GM19468 (cell line): ENCODE measurements around the gene NRIP1.

Experiments used
- ATAC-seq: cut with Tn5 transposase; IDR thresholded peaks from one replicate; pipeline ENCODE4 v1.9.1; 2021; ENCODE audit warnings: mild to moderate bottlenecking, moderate library complexity, moderate number of reproducible peaks; ENCODE audit not compliant: unreplicated experiment; ENCODE audit errors: extremely low read depth

NRIP1 gene

GRCh38 chr21:15065392-15066122, 757 bp upstream of the NRIP1 start:
- peak; percentile 3 for ATAC-seq

- ATAC-seq: no peak
These were observed 805 bp downstream of the NRIP1 start for GRCh38 chr21:15063814-15064575.

GRCh38 chr21:15063081-15063813, 1.6 kb downstream of the NRIP1 start:
- no peak for ATAC-seq

- no peak for ATAC-seq
These were observed 2.2 kb downstream of the NRIP1 start for GRCh38 chr21:15062606-15062965.

- no peak for ATAC-seq
These were observed 2.8 kb downstream of the NRIP1 start for GRCh38 chr21:15061747-15062605.

- no peak for ATAC-seq
These were observed 3.5 kb downstream of the NRIP1 start for GRCh38 chr21:15061279-15061678.

GRCh38 chr21:15060543-15061175, 4.1 kb downstream of the NRIP1 start:
- ATAC-seq: no peak

GRCh38 chr21:15059397-15059796, 5.4 kb downstream of the NRIP1 start:
- ATAC-seq: no peak

GRCh38 chr21:15058854-15059263, 5.9 kb downstream of the NRIP1 start:
- ATAC-seq: no peak

- no peak for ATAC-seq
These were observed 7.5 kb downstream of the NRIP1 start for GRCh38 chr21:15057285-15057684.

GRCh38 chr21:15054606-15055239, 10.1 kb downstream of the NRIP1 start:
- ATAC-seq: no peak

GRCh38 chr21:15054089-15054488, 10.7 kb downstream of the NRIP1 start:
- ATAC-seq: no peak

GRCh38 chr21:15053500-15053899, 11.3 kb downstream of the NRIP1 start:
- no peak for ATAC-seq

GRCh38 chr21:15052459-15052763, 12.4 kb downstream of the NRIP1 start:
- no peak for ATAC-seq

GRCh38 chr21:15051644-15052458, 12.9 kb downstream of the NRIP1 start:
- ATAC-seq: peak; percentile 55

- ATAC-seq: no peak
These were observed 14.0 kb downstream of the NRIP1 start for GRCh38 chr21:15050568-15051377.

- ATAC-seq: no peak
These were observed 19.8 kb downstream of the NRIP1 start for GRCh38 chr21:15045017-15045416.

- ATAC-seq: no peak
These were observed 22.3 kb downstream of the NRIP1 start for GRCh38 chr21:15042531-15042930.
